Hematopoietic multipotent progenitor cell treated with erythropoietin and hydrocortisone succinate and interleukin-3 and kit ligand, for 17 days (in vitro differentiated cells): ENCODE measurements around the gene TTYH3.
A peak's percentile ranks its signal among the peaks of the same experiment; 100 is the strongest.
"Not testable (repeated sequence)": the region's sequence is repeated elsewhere in the genome, so short reads cannot be mapped to it uniquely, and the experiment has no call there.

ENCODE experiments used
- DNase-seq: peaks from one replicate; pipeline ENCODE4 v3.0.0-alpha.2; 2015; ENCODE audit warnings: low spot score

Gene TTYH3

DNA sequence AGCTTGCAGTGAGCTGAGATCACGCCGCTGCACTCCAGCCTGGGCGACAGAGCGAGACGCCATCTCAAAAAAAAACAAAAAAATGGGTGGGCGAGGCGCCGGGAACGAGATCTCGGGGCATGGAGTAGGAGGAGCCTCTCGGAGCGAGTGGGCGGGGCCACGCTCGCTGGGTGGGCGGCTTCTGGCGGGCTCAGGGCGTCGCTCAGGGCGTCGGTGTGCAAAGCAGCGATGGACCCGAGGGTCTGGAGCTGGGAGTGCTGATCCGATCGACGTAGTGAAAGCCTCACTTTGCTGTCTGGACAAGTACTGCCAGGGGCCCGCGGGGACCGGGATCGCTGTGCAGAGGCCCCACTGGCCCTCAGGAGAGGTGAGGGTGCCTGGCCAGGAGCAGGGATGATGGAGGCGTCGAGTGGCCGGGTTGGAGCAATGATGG, 33.6 kb downstream of the TTYH3 start:
- no peak for DNase-seq

DNA sequence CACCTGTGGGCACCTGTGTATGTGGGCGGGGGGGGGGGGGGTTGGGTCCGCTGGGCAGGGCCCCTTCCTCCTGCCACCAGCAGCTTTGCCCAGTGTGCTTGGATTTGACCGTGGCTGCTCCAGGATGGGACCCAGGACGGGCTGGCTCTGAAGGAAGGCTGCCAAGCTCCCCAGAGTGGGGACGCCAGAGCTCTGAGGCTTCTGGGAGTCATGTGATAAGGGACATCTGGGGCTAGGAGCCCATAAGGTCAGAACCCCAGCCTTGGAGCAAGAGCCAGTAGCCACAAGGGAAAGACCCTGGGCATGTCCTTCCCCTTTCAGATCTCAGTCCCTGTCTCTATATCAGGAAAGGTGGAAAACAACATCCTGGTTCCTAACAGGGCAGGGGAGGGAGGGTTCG, 34.4 kb downstream of the TTYH3 start:
- DNase-seq = no peak

DNA sequence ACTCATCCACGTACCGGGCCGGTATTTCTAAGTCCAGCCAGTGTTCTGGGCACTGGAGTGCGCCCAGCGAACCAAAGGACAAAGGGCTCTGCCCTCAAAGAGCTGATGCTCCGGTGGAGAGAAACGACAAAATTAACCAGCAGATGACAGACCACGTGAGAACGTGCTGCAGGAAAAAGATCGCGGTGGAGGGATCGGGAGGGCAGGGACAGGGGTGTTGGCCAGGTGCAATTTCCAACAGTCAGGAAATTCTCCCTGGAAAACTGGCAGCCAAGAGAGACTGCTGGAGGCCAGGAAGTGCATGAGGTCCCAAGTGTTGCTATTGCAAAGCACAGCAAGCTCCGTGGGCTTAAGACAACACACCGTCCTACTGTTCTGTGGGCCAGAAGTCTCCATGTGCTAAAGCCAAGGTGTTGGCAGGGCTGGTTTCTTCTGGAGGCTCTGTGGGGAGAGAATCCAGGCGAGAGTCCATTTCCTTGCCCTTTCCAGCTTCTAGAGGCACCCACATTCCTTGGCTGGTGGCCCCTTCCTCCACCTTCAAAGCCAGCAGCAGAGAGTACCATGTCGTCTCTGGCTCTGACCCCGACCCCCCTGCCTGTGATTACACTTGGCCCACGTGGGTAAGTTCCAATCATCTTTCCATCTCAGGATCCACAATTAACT, 34.9 kb downstream of the TTYH3 start:
- no peak for DNase-seq

DNA sequence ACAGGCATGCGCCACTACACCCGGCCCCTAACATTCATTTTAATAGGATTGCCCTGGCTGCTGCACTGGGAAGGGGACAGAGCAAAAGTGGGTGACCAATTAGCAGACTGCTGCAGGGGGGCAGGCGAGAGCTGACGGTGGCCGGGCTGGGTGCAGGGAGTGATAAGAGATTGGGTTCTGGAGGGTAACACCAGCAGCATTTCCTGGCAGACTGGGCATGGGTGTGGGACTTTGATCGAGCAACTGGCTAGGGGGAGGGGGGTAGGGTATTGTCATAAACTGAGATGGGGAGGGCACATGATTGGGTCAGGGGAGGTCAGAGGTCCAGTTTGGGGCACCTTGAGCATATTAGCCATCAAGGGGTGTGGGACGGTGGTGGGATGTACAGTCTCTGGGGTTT, 36.1 kb downstream of the TTYH3 start:
- DNase-seq = no peak

GRCh38 chr7:2668401-2668800, 36.6 kb downstream of the TTYH3 start:
- no peak for DNase-seq

DNA sequence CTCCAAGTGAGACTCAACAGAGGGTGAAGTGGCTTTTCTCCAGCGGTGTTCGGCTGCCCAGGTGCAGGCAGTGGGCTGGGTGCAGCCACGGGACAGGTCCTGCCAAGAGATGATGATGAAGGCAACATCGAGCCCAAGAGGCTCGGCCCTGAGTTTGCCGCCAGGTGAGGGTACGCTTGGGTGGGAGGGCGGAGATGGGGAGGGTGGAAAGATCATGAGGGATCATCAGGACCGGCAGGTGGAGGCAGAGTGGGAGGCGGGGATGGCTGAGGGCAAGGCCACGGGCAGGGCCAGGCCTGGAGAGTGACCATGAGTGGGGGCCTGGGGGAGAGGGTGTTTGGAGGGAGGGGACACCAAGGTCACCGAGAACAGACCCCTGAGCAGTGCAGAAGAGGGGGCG, 38.4 kb downstream of the TTYH3 start:
- DNase-seq = no peak

GRCh38 chr7:2670720-2671391, 39.1 kb downstream of the TTYH3 start:
- peak; percentile 68 for DNase-seq

GRCh38 chr7:2673214-2673613, 41.4 kb downstream of the TTYH3 start:
- not testable (repeated sequence) for DNase-seq

- no peak for DNase-seq
These were observed 42.1 kb downstream of the TTYH3 start for GRCh38 chr7:2673934-2674333.

- no peak for DNase-seq
These were observed 43.5 kb downstream of the TTYH3 start for GRCh38 chr7:2675256-2675764.

DNA sequence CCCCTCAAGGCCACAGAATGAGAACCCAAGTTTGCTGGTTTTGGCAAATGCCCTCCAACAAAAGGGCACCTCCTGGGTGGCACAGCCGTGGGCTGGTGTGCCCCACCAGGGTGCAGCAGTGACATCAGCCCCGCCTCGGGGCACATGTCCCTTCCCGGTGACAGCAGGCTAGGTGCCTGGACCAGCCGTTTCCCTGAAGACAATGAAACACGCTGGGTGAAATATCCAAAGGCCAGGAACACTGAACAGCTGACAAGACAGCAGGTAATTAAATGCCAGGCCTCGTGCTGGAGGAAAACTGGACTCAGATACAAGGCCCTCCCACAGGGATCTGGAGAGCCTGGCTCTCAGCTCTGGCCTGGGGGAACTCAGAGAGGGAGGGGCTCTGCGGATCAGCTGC, 44.8 kb downstream of the TTYH3 start:
- DNase-seq = not testable (repeated sequence)

DNA sequence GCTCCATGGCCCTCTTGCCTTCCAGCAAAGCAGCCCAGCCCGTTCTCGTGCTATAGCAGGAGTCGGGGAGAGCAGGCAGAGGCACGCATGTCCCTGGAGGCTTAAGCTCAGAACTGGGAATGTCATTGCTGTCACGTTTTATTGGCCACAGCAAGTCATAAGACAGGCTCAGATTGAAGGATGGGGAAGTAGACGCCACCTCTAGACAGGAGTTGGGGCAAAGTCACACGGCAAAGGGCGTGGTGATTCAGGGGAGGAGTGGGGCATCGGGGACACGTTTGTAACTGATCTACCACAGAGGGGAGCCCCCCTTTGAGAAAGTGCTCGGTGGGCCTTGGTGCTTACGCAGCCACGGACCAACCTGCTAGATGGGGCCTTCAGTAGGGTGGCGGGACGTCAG, 46.7 kb downstream of the TTYH3 start:
- not testable (repeated sequence) for DNase-seq

DNA sequence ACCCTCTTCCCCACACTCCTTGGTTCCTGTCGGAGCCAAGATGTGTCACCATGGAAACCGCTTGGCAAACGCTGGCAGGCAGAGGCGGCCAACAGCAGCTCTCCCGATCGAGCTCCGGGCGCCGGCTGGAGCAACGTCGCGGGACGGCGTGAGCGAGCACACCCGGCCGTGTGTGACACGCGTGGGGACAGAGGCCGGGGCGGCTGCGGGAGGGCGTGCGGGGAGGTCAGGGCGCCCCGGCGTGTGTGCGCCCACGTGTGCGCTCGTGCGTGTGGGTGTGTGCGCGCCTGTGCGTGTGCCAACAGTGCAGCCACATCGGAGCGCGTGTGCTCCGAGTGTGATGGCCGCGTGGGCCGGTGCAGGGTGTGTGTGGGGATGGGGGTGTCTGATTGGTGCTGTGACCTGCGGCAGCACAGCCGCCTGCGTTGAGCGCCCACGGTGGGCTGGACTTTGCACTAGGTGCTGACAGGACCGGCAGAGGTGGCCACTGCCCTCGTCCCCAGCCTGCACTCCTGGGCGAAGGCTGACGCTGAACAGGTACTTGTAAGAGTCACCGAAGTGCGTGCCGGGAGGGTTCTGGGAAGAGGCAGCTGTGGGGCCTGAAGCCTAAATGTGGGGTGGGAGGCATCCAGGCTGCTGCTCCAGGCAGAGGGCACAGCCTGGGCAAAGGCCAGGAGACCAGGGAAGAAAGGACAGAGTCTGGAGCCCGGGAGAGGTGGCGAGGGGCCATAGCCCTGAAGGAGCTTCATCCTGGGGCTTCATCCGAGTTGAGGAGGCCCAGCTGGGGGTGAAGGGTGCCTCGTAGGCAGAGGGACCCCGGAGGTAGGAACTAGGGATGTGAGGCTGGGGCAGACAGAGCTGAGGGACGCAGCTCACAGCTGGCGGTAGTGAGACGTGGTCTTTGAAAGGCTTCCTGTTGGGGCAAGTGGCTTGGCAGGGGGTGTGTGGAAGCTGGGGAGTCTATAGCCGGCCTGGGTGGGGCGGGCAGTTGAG, 47.6 kb downstream of the TTYH3 start:
- DNase-seq = not testable (repeated sequence)

- DNase-seq = no peak
These were observed 48.5 kb downstream of the TTYH3 start for GRCh38 chr7:2680256-2680655.

DNA sequence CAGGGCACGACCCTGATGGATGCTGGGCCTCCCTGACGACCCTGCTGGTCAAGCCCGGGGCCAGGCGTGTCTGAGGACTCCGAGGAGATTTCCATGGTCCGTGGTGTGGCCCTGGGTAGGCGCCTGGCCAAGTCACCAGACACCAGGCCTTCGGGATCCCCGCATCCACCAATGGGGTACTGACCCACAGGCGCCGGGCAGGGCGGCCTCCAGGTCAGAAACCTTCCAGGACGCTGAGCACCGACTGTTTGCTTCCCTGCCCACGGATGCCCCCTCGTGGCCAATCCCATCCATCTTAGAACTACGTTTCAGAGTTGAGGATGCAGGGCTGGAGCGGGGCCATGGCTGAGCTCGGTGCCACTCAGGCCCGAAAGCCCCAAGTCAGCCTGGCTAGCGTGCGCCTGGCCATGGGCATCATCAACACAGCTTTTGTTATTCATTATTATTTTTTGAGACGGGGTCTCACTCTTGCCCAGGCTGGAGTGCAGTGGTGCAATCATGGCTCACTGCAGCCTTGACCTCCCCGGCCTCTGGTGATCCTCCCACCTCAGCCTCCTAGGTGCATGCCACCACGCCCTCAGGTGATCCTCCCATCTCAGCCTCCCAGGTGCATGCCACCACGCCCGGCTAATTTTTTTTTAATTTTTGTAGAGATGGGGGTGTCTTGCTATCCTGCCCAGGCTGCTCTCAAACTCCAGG, 49.2 kb downstream of the TTYH3 start:
- DNase-seq = peak; percentile 66

GRCh38 chr7:2681929-2682799, 50.4 kb downstream of the TTYH3 start:
- no peak for DNase-seq

GRCh38 chr7:2684501-2684900, 52.7 kb downstream of the TTYH3 start:
- DNase-seq = no peak

- no peak for DNase-seq
These were observed 54.3 kb downstream of the TTYH3 start for GRCh38 chr7:2686101-2686500.

- DNase-seq = no peak
These were observed 55.6 kb downstream of the TTYH3 start for GRCh38 chr7:2687338-2687869.

GRCh38 chr7:2687881-2688318, 56.1 kb downstream of the TTYH3 start, which contains the start of gene AMZ1:
AMZ1 (plus strand) TSS chr7:2688202; CDS start chr7:2700452, 12,250 bp downstream.
- no peak for DNase-seq
